A673 (cell line): ENCODE measurements around the gene DNAH3. TPM values are rescaled to one million over a fixed set of nuclear protein-coding genes. Genes with fewer than 3 reads are reported as not detected.
"Not testable (repeated sequence)": the region's sequence is repeated elsewhere in the genome, so short reads cannot be mapped to it uniquely, and the experiment has no call there.

Experiments used
- BruUV-seq: library from RNA; stranded (reverse); fragments of 400-500 nt; replicated peaks from 2 replicates; lab custom pipeline; 2021; lab: Mats Ljungman, UMichigan
- CTCF ChIA-PET: fragments of 300-600 bp; sonication (Branson Sonifier 250); formaldehyde crosslinking; loops from one replicate; lab custom pipeline; 2022; ENCODE audit warnings: antibody characterized with exemption; lab: Charles Lee
- POLR2A ChIA-PET: fragments of 300-600 bp; sonication (Branson Sonifier 250); formaldehyde crosslinking; loops from one replicate; lab custom pipeline; 2022; ENCODE audit warnings: antibody characterized with exemption; ENCODE audit not compliant: low non-redundant PET; lab: Charles Lee
- DNase-seq: peaks from one replicate; pipeline ENCODE4 v3.0.0-alpha.2; 2015; ENCODE audit warnings: low spot score
- H3K27ac ChIP-seq: fragments of 200-600 bp; sonication (generic); 2 replicates; pipeline ENCODE4 v1.5.1; 2016; ENCODE audit warnings: mixed run types, low read depth, mild to moderate bottlenecking, mixed read lengths, antibody characterized with exemption, low read length; ENCODE audit not compliant: poor library complexity, severe bottlenecking
- H3K27me3 ChIP-seq: fragments of 200-600 bp; sonication (generic); replicated peaks from 2 replicates; pipeline ENCODE4 v1.6.1; 2017; ENCODE audit warnings: mixed run types, low read depth, mild to moderate bottlenecking, mixed read lengths, antibody characterized with exemption, low read length; ENCODE audit not compliant: insufficient read depth, poor library complexity
- H3K36me3 ChIP-seq: fragments of 200-600 bp; sonication (generic); 2 replicates; pipeline ENCODE4 v1.6.1; 2016; ENCODE audit warnings: mixed run types, mild to moderate bottlenecking, mixed read lengths, antibody characterized with exemption, low read length; ENCODE audit not compliant: insufficient read depth, poor library complexity, severe bottlenecking
- H3K4me1 ChIP-seq: fragments of 200-600 bp; sonication (generic); 2 replicates; pipeline ENCODE4 v1.6.1; 2017; ENCODE audit warnings: mixed run types, mild to moderate bottlenecking, mixed read lengths, antibody characterized with exemption, low read length; ENCODE audit not compliant: insufficient read depth, poor library complexity, severe bottlenecking
- H3K4me3 ChIP-seq: fragments of 200-600 bp; sonication (generic); 2 replicates; pipeline ENCODE4 v1.5.1; 2016; ENCODE audit warnings: low read depth, mixed run types, mild to moderate bottlenecking, mixed read lengths, low read length; ENCODE audit not compliant: poor library complexity, severe bottlenecking
- H3K9me3 ChIP-seq: fragments of 200-600 bp; sonication (generic); 2 replicates; pipeline ENCODE4 v1.6.1; 2016; ENCODE audit warnings: mixed run types, low read depth, mild to moderate bottlenecking, mixed read lengths, antibody characterized with exemption, low read length; ENCODE audit not compliant: poor library complexity, severe bottlenecking
- EZH2 ChIP-seq: fragments of 200-600 bp; sonication (generic); IDR thresholded peaks from 2 replicates; pipeline ENCODE4 v1.6.1; 2017; ENCODE audit warnings: borderline replicate concordance, low read depth, mild to moderate bottlenecking, mixed read lengths, antibody characterized with exemption, low read length; ENCODE audit not compliant: poor library complexity, severe bottlenecking
- intact Hi-C: fragments of 100-400 bp; cut with micrococcal nuclease; formaldehyde crosslinking; loops from one replicate; pipeline ENCODE4 v1.10.0; 2022; ENCODE audit not compliant: unreplicated experiment
- total RNA-seq: library from RNA; stranded (reverse); gene quantifications from 2 replicates; pipeline ENCODE4 v1.2.3, GENCODE V29; 2021
- TF ChIP-seq, protein P1 (sequence below): fragments of 300-800, 200-600 bp; sonication (generic); conservative IDR thresholded peaks from 2 replicates; pipeline ENCODE4 v1.5.1; 2017; ENCODE audit warnings: low read depth, mild to moderate bottlenecking, antibody characterized with exemption, low read length, moderate library complexity, mixed read lengths

DNAH3 gene
- total RNA-seq, 1 experiment from 2014 or later = not detected

- ChIA-PET POLR2A (no interaction called here), CTCF (no interaction called here)
- no peak for TF ChIP-seq EZH2
- TF ChIP-seq, protein P1, sequence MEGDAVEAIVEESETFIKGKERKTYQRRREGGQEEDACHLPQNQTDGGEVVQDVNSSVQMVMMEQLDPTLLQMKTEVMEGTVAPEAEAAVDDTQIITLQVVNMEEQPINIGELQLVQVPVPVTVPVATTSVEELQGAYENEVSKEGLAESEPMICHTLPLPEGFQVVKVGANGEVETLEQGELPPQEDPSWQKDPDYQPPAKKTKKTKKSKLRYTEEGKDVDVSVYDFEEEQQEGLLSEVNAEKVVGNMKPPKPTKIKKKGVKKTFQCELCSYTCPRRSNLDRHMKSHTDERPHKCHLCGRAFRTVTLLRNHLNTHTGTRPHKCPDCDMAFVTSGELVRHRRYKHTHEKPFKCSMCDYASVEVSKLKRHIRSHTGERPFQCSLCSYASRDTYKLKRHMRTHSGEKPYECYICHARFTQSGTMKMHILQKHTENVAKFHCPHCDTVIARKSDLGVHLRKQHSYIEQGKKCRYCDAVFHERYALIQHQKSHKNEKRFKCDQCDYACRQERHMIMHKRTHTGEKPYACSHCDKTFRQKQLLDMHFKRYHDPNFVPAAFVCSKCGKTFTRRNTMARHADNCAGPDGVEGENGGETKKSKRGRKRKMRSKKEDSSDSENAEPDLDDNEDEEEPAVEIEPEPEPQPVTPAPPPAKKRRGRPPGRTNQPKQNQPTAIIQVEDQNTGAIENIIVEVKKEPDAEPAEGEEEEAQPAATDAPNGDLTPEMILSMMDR = no peak
- Histone ChIP-seq H3K4me3 (no peak overlapping the region), H3K4me1 (no peaks in the 10 kb centered on the region), H3K9me3 (no peaks in the 10 kb centered on the region), H3K36me3 (no peaks in the 10 kb centered on the region), H3K27ac (no peak overlapping the region), H3K27me3 (peaks cover 30% of the 10 kb centered on the region)
- intact Hi-C loops = no loop called here
- no TSS peak for BruUV-seq
- no peak for DNase-seq
These were observed 94.2 kb downstream of the DNAH3 start for GRCh38 chr16:21056396-21056795.

DNA sequence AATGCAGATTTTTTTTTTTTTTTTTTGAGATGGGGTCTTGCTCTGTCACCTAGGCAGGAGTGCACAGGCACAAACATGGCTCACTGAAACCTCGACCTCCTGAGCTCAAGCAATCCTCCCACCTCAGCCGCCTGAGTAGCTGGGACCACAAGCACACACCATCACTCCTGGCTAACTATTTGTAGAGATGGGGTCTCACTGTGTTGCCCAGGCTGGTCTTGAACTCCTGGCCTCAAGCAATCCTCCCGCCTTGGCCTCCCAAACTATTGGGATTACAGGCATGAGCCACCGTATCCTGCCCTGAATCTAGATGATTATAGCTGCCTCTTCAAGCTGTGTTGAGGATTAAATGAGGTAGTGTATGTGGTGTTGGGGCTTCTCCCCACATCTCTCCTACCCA is 94.9 kb downstream of the DNAH3 start:
- intact Hi-C loops, H3K9me3 ChIP-seq, H3K36me3 ChIP-seq, DNase-seq, H3K4me3 ChIP-seq, BruUV-seq, H3K4me1 ChIP-seq, POLR2A ChIA-PET, H3K27ac ChIP-seq, CTCF ChIA-PET: not testable (repeated sequence)
- peaks cover 30% of the 10 kb centered on the region for H3K27me3 ChIP-seq

DNA sequence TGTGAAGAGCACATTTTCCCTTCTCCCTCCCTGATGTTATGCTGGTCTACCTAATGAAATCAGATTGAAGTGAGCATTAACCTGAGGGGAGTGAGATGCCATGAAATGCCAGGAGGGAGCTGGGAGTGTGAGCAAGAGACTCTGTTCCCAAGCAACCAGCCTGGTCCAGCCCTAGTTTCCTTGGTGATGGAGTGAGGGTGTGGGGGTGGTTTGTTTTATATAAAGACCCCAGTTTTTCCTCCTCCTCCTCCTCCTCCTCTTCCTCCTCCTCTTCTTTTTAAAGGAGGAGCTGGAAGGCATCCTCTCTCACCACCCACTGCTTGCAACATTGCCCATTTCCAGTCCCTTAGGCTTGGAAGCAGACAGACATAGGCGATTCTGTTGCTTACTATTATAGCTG is 97.1 kb downstream of the DNAH3 start:
- DNase-seq = no peak
- BruUV-seq = no TSS peak
- Histone ChIP-seq H3K4me1 (no peaks in the 10 kb centered on the region), H3K4me3 (no peak overlapping the region), H3K27me3 (peaks cover 30% of the 10 kb centered on the region), H3K36me3 (no peaks in the 10 kb centered on the region), H3K27ac (no peak overlapping the region), H3K9me3 (no peaks in the 10 kb centered on the region)
- intact Hi-C loops = no loop called here
- POLR2A ChIA-PET = no interaction called here
- CTCF ChIA-PET = no interaction called here
- TF ChIP-seq, protein P1 = no peak
- TF ChIP-seq EZH2 = no peak

DNA sequence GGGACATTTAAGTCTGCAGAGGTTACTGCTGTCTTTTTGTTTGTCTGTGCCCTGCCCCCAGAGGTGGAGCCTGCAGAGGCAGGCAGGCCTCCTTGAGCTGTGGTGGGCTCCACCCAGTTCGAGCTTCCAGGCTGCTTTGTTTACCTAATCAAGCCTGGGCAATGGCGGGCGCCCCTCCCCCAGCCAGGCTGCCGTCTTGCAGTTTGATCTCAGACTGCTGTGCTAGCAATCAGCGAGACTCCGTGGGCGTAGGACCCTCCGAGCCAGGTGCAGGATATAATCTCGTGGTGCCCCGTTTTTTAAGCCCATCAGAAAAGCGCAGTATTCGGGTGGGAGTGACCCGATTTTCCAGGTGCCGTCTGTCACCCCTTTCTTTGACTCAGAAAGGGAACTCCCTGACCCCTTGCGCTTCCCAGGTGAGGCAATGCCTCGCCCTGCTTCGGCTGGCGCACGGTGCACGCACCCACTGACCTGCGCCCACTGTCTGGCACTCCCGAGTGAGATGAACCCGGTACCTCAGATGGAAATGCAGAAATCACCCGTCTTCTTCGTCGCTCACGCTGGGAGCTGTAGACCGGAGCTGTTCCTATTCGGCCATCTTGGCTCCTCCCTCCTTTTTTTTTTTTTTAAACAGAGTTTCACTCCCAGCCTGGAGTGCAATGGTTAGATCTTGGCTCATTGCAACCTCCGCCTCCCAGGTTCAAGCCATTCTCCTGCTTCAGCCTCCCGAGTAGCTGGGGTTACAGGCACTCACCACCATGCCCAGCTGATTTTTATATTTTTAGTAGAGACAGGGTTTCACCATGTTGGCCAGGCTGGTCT is 102.3 kb downstream of the DNAH3 start:
- H3K4me3 ChIP-seq, DNase-seq, H3K9me3 ChIP-seq, BruUV-seq, intact Hi-C loops, H3K4me1 ChIP-seq, CTCF ChIA-PET, H3K27ac ChIP-seq, H3K36me3 ChIP-seq, POLR2A ChIA-PET, H3K27me3 ChIP-seq: not testable (repeated sequence)
